Fibroblast of the conjunctiva (primary cell): ENCODE data around the gene TNRC18.

Experiments
- DNase-seq: peaks from one replicate; pipeline ENCODE4 v3.0.0-alpha.2; 2010; ENCODE audit warnings: low read depth

The TNRC18 gene

DNA sequence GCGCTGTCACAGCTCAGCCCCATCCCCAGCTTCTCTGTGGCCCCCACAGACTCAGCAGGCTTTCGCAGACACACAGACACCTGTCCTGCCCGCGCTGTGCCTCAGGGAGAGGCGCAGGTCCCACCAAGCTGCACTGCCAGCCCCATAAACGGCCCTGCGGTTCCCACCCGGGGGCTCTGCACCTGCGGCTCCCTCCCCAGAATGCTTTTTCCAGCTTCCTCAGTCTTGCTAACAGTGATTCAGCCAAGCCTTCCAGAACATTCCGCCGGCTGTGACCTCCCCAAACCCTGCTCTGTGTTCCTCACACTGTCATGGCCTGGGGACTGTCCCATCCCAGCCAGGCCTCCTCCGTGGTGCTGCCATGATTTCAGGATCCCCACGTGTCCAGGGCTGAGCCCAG is 27.8 kb upstream of the TNRC18 start:
- no peak for DNase-seq

DNA sequence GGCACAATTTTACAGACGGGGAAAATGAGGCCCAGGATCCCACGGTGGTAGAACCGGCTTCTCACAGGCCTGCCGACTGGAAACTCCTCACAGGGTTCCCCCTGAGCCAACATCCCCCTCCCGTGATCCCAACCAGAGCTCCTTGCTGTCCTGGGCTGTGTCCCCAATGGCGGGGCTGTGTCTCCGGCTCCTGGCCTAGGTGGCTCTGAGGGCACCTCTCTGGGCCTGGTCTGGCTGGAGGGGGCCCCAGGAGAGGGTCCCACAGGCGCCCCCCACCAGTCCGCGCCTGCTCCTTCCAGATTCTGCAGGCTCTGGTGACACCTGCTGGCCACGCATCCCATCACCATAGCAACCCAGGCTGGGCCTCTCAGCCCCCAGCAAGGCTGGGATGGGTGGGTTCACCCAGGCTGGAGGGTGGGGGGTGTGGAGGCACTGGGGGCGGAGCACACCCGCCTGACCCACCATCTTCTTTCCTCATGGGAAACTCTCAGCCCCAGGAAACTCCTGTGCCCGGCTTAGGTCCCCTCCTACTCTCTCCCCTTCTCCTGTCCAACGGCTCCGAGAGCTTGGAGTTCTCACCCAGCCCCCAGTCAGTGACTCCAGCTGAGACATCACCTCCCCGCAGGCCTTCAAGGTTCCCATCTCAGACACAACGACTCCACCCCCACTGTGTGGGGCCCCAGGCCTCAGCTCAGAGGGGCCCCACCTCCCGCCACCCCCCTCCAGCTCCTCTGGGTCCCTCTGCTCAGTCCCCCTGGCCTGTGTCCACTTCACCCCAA is 27.1 kb upstream of the TNRC18 start:
- no peak for DNase-seq

DNA sequence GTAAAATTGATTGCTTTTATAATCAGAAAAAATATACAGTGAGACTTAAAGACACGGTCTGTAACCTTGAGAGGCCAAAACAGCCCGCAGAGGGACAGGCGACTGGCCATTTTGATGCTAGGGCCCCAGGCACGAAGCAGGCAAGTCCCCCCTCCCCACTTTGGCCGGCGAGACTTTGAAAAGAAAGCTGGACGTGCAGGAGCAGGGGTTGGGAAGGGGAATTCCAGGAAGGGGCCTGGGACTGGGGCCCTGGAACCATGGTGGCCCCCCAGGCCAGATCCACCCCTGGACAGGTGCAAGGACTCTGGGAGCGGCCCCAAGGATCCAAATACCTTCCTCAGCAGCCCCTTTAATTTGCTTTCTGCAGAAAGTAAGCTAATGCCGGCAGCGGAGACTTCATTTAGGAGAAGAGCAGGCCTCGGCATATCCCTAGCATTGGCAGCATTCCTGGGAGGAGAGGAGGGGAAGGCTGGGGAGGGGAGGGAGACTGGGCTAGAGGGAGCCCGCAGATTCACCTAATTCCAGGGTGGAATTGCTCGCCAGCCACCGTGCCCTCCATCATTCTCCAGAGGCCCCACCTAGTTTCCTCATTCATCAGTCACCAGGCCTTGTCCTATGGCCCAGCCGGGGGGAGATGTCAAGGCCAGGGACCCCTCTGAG is 24.9 kb upstream of the TNRC18 start:
- no peak for DNase-seq

DNA sequence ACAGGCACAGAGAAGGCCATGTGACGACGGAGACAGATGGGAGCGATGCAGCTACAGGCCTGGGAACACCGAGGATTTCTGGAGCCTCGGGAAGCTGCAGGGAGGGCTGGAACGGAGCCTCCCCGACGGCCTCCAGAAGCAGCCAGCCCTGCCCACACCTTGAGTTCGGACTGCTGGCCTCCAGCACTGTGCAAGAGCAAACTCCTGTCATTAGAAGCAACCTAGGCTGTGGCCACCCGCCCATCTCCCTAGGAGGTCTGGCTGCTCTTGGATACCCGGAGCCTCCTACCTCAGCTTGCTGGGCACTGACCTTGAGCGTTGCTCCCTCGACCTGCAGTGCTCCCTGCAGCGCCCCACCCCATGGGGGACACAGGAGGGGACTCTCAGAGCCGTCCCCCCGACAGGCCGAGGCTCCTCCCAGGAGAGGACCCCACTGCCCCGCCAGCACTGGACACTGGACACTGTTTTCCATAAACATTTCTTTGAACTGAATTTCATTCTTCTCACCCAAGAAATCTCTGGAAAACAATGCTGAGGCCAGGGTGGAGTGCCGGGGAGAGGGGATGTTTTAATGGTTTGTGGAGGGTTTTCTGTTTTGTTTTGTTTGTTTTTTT is 22.5 kb upstream of the TNRC18 start:
- no peak for DNase-seq

DNA sequence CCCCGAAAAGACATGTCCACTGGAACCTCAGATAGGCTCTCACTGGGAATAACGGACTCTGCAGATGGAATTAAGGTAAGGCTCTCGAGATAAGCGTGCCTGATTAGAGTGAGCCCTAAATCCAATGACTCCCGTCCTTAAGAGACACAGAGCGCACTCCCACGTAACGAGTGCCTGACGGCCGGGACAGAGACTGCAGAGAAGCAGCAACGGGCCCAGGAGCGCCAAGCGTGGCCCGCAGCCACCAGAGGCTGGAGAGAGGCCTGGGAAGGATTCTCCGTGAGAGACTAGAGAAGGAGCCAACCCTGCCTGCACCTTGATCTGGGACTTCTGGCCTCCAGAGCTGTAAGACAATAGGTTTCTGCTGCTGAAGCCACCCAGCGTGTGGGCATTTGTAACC is 20.0 kb upstream of the TNRC18 start:
- DNase-seq, result no peak

DNA sequence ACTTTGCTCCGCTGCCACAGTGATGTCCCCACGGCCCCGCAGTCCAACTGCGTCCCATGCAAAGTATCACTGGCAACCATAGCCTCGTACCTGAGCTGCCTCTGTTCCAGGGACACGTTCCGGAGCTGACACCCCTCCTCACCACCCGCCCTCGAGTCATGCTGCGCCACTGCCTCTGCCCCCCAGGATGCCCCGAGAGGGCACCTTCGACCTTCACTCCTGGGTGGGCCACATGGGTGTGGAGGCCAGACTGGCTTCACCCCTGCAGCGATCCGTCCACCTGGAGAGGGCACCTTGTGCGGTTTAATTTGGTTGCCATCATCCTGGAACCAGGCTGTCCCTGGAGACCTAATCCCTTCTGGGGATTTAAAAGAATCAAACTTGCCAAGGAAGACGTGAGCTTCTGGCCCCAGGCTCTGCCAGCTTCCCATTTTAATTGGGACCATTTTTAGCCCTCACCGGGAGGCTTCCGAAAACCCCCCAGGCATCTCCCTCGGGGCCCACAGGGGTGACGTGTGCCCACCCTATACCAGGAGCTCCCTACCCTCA is 19.2 kb upstream of the TNRC18 start:
- DNase-seq, result no peak

DNA sequence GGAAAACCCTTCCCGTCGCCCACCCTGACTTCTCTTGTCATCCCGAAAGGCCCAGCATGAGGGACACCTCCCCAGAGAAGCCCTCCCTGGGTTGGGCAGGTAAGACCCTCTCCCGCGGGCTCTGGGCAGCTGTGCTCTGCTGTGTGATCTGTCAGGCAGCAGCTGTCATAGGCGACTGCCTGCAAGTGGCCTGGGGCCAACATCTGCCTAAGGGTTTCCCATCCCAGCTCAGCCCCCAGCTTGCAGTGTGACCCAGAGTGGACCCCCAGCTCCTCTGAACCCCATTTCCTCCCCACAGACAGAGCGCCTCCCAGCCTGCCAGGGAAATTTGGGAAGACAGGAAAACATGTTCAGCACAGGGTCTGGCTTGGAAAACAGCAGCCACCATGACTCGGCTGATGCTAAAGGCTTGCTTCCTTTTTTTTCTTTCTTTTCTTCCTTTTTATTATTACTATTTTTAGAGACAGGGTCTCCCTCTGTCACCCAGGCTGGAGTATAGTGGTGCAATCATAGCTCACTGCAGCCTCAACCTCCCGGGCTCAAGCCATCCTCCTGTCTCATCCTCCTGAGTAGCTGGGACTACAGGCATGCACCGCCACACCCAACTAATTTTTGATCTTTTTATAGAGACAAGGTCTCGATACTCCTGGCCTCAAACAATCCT is 18.3 kb upstream of the TNRC18 start:
- no peak for DNase-seq

DNA sequence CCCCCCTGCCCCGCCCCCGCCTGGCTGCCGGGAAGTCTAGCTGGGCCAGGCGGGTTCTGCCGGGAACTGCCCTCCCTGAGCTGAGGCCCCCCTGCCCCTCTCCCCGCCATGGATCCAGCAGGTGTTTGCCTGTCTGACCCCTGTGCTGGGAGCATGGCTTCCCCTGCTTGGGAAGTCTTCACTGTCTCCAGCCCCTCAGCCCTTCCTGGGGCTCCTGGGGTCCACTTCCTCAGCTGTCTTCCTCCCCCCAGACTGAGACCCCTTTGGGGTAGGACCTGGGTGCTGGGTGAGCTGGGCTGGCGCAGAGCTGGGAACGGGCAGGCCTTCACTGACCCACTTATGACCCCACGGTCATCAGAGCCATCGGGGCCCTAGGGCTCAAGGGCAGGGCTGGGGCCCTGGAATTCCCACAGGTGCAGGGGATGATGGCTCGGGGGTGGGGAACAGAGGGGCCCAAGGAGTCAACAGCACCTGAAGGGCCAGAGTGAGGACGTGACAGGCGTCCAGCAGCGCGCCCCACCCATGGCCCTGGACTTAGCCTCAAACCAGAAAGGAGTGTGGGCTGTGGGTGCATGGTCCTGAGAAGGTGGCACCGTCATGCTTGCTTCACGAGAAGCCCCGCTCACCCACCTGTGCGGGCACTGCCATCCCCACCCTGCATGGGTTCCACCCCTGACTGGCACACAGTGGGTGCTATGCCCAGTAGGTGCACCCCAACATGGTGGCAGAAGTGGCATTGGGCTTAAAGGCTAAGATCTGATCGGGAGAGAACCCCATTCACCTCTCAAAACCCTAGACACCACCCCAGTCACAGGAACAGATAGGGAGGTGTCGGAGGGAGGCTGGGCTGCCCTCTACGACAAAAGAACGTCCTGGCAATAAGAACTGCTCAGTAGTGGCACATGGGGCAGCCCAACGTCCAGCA is 16.2 kb upstream of the TNRC18 start:
- no peak for DNase-seq

DNA sequence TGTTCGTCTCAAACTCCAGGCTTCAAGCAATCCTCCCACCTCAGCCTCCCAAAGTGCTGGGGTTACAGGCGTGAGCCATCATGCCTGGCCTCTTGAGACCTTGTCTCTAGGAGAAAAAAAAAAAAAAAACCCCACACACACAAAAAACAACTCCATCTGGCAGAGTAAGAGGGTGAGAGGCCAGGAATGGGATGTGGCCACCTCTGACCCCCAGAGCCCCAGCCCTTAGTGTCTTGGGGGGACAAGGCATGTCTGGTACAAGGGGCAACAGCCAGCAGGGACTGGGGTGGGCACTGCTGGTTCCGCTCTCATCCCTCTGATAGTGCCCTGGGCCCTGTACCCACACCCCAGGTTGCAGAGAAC is 15.6 kb upstream of the TNRC18 start:
- DNase-seq, result no peak

DNA sequence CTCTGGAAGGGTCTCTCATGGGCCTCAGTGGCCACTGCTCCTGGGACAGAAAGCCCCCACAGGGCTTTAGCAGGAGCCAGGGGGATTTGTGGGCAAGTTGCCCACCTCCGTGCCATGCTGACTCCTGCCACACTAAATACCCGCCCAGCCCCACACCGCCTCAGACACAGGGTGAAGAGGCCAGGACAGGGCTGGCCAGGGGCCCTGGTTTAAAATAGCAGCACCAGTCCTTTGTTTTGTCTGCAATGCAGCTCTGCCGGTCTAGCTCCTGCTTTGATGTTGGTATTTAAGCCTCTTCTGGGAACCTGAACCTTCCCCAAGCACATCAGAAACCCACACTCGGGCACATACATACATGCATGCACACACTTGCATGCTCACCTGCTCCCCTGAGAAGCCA is 14.4 kb upstream of the TNRC18 start:
- no peak for DNase-seq

DNA sequence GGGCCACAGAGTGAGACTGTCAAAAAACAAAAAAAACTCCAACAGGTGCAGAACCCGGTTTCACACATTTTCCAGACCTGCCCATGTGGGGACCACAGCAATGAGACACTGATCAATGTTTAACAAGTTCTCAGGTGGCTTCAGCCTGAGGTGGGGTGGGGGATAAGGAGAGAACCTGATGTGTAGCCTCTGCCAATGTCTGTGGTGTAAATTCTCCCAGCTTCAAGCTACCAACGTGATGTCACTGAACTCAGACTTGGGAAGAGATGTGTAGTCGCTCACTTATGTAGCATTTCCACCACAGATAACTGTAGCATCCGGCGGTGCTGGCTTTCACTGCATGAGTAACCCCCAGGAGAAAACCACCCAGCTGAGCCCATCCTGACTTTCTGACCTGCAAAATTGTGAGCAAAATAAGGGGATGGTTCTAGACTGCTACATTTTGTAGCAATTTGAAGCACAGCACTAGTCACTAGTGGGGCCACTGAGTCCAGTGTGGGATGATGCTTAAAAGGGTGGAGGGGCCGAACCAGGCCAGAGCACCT is 13.8 kb upstream of the TNRC18 start:
- DNase-seq, result no peak

DNA sequence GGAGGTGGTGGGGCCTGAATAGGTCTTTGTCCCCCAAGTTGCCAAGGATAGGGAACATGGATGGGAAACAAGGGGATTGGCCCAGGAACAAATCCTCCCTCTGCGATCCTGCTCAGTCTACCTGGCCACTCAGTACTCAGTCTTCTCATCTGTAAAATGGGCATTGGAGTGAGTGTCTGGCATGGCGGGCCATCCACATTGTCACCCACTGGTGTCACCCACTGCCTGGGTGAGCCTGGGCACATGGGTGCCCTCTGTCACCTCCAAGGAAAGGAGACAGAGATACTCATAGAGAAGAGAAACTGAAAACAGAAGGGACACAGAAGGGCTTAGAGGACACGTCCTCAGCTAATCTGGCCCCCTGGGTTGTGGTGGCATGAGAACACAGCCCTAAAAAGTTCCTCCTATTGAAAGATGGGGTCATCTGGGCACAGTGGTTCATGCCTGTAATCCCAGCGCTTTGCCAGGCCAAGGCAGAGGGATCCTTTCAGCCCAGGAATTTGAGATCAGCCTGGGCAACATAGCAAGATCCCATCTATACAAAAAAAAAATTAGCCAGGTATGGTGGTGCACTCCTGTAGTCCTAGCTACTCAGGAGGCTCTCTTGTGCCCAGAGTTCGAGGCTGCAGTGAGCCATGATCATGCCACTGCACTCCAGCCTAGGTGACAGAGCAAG is 12.5 kb upstream of the TNRC18 start:
- DNase-seq, result no peak

DNA sequence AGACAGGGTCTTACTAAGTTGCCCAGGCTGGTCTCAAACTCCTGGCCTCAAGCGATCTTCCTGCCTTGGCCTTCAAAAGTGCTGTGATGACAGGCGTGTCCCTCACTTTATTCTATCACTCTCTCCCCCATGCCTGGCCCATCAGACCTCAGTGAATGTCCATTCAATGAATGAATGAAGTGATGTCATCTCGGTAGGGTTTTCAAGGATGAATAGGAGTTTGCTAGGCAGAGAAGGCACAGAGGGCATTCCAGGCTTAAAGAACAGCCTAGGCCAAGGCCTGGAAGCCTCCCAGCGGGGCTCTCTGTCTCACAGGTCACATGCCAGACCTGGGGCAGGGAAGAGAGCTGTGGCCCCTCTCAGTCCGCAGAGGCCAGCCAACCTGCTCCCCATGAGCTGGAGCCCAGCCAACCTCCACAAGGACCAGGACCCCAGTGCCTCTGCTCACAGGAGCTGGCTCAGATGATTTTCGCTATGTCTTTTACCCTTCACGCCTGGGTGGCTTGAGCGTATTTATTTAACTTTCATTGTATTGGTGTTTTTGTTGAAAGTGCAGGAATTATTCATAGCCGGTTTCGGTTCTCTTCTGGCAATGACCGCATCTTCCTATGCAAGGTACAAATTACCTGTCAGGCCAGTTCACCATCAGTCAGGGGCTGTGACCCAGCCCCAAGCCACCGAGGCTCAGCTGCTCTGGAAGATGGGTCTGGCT is 11.8 kb upstream of the TNRC18 start:
- DNase-seq, result no peak

DNA sequence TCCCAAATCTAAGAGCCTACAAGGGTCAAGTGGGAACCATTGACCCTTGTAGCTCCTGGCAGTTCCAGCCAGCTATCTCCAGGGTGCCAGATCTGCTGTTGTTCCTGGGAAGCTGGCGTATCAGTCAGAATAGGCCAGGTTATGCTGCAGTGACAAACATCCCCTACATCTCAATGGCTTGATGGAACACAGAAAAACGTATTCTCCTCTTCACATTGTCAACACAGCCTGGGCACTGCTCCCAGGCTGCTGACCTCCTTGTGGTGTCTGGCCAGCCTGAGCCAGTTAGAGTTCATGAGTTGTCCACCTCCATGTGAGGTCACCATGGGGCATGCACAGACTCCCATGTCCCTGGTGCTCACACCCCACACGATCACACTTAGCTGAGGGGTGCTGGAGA is 9.5 kb upstream of the TNRC18 start:
- no peak for DNase-seq

DNA sequence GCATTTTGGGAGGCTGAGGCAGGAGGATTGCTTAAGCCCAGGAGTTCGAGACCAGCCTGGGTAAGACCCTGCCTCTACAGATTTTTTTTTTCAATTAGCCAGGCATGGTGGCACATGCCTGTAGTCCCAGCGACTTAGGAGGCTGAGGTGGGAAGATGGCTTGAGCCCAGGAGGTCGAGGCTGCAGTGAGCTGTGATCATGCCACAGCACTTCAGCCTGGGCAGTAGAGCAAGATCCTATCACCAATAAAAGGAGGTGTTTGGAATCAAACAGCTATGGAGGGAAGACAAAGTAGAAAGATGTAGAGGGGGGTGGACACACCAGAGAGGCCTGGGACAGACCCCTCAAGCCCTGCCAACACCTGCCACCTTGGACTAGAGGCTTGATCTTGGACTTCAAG is 9.1 kb upstream of the TNRC18 start:
- DNase-seq, result no peak

DNA sequence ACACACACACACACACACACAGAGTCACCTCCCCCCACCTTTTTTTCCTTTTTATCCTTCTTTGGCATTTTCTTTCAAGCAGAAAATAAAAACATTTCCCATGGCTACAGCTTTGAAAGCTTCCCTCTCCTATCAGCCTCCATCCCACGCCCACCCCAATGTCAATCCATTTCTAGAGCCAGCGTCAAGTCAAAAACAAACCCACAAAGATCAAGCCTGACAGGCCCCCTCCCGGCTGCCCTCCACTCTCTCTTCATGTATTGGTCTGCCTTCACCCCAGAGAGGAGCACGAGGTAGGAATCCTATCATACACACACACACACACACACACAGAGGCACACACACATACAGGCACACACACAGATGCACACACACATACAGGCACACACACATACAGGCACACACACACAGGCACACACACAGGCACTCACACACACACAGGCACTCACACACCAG is 8.0 kb upstream of the TNRC18 start:
- no peak for DNase-seq

DNA sequence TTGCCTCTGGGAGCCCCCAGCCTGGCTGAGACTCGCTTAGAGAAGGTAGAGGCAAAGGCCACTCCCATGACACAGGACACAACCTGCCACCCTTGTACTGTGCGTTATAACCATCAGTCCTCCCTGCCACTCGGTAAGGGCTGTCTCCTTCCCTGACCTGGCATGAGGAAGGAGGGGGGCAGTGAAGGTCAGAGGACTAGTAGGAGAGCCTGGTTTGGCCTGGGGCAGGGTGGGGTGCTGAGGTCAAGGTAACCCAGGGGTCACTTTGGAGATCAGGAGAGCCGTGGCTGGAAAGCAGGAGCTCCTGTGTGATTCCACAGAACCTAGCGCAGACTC is 6.9 kb upstream of the TNRC18 start:
- DNase-seq, result no peak

DNA sequence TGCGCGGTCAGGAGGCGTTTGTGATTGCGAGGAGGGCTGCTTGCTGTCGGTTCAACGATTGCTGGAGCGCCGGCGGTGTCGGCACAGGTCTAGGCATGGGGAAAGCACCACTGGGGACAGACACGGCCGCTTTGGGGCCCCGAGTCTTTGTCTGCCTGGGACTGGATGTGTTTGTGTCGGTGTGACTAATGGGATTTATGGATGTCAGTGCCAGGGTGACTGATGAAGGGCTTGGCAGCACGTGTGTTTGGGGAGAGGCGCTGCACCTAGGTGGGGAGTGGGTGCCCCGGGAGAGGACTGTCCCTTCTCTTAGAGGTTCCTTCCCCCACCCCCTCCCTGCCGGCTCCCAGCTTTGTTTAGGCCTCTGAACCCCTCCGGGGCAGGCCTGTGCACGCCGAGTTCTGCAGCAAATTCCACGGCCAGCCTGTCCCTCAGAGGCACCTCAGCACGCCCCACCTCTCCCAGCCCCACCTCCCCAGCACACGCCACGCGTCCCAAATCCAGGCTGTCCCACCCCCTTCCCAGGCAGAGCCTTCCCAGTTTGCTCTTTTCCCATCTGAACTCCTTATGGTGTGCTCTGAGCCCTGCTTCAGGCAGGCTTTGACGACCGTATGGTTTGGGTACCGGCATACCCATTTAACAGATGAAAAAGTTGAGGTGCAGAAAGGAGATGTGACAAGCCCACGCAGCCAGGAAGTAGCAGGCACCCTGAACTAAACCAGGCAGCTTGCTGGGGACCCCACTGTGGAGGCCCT is 6.4 kb upstream of the TNRC18 start:
- no peak for DNase-seq

DNA sequence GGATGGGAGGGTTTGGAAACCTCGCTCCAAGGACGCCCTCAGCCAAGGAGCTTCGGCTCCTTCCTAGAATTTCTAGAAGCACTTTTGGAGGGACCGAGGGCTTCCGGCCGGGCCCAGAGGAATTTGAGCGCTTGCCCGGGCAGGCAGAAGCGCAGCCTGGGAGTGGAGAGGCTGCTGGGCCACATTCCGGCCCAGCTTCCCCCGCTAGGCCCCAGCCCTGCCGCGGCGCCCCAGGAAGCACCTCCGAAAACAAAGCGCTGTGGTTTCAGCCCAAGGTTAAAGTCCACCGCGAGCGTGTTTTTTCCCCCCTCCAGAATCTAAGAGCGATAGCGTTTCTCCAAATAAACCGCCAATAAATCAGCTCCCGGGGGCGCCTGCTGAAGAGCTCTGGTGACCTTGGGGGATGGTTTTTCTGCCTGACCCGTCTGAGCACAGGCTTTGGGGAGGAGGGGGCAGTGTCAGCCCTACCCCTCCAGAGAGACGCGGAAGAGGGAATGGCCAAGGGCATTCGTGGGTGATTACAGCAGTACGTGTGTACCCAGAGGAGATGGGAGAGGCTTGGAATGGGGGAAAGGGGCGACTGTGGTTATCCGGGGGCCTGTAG is 5.7 kb upstream of the TNRC18 start:
- no peak for DNase-seq
